Aorta (tissue), 5 donors: ENCODE results near the gene ZNF423. TPM values are rescaled to one million over a fixed set of nuclear protein-coding genes. Genes with fewer than 3 reads are reported as not detected.

ENCODE experiments used
- ATAC-seq: fragments of 200-7000 bp; cut with Tn5 transposase; one replicate; pipeline ENCODE4 v1.9.1; 2022; ENCODE audit warnings: moderate library complexity; ENCODE audit not compliant: low FRiP score
- DNase-seq, 2 donors: peaks; one replicate each; pipeline ENCODE4 v3.0.0-alpha.2; 2020
- H3K27ac ChIP-seq, 2 donors: one replicate each; pipeline ENCODE4 v1.5.1; 2013; ENCODE audit warnings: low read length in 2 of 2, mild to moderate bottlenecking in 2 of 2, moderate library complexity in 2 of 2, control low read depth in 1 of 2, inconsistent platforms in 1 of 2, low read depth in 1 of 2
- H3K27me3 ChIP-seq, 2 donors: one replicate each; pipeline ENCODE4 v1.6.1; 2013; ENCODE audit warnings: control low read depth in 1 of 2, low read length in 1 of 2, mild to moderate bottlenecking in 1 of 2, moderate library complexity in 1 of 2; ENCODE audit not compliant: insufficient read depth in 2 of 2, control insufficient read depth in 1 of 2
- H3K36me3 ChIP-seq, 2 donors: one replicate each; pipeline ENCODE4 v1.6.1; 2013; ENCODE audit warnings: control low read depth in 1 of 2, low read length in 1 of 2, mild to moderate bottlenecking in 1 of 2; ENCODE audit not compliant: insufficient read depth in 2 of 2, control insufficient read depth in 1 of 2
- H3K4me1 ChIP-seq, 2 donors: one replicate each; pipeline ENCODE4 v1.6.1; 2013; ENCODE audit warnings: low read length in 2 of 2, control low read depth in 1 of 2, mild to moderate bottlenecking in 1 of 2, moderate library complexity in 1 of 2; ENCODE audit not compliant: insufficient read depth in 2 of 2, control insufficient read depth in 1 of 2
- H3K4me3 ChIP-seq, 2 donors: one replicate each; pipeline ENCODE4 v1.5.1; 2013; ENCODE audit warnings: low read length in 2 of 2, control low read depth in 1 of 2, mild to moderate bottlenecking in 1 of 2
- H3K9me3 ChIP-seq: one replicate; pipeline ENCODE4 v1.6.1; 2013; ENCODE audit warnings: mild to moderate bottlenecking, low read length; ENCODE audit not compliant: control insufficient read depth
- WGBS, 2 donors: extraction: QIAGEN DNeasy Blood & Tissue Kit; methylation state at CpG; one replicate each; pipeline ENCODE4 v1.1.7; 2013; 5-methylcytosine and 5-hydroxymethylcytosine counted together
- intact Hi-C, 2 donors: fragments of 100-400 bp; cut with DNase I; formaldehyde crosslinking; loops; one replicate each; pipeline versions ENCODE4 v1.14.2 to v1.15.0; 2022
- polyA plus RNA-seq, 2 donors: library from polyadenylated mRNA; stranded (reverse); fragments of 200-250 nt; gene quantifications; one replicate each; pipeline ENCODE4 v1.2.3, GENCODE V29; 2013
- total RNA-seq, 2 donors: library from RNA; stranded (reverse); fragmentation: NEBNext Ultra II Directional; extraction: Animal tissue kit (Norgen Biotek cat#: 25700); gene quantifications; one replicate each; pipeline ENCODE4 v1.2.1, GENCODE V29; 2021
- donor health status: healthy with polysubstance abuse.
- donor health status: Bipolar disorder and iron deficiency.
- donor health status: DM: no; HTN: no; CAD: no.
- donor health status: DM: no; HTN: no; CAD: no.
- donor health status: DM: yes; HTN: yes; CAD: no.

ZNF423 gene
- total and polyA plus RNA-seq, 4 donors: 3.1 to 43.1 (median 10.0) TPM

DNA sequence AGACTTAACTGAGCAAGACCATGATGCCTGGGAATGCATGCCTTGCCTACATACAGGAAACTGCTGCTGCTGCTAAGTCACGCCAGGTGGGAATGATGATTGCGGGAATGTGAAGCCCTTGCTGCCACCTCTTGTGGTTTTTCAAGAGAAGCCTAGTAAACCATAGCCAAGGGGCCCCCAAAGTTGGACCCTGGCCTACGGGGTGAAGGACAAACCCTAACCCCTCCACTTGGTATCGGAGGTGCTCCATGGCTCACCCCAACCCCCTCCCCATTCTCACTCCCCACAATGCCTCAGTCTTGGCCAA lies 233.9 kb downstream of the ZNF423 start:
- H3K36me3 ChIP-seq: no peaks in the 10 kb centered on the region
- WGBS, 2 donors: 98 to 99% methylated on average over 4 of the region's 4 CpGs
- intact Hi-C loops: loop anchor here (10.0 kb wide), 1 partner anchor 233 kb away; the partner anchor contains the start of gene ZNF423 (in 2 of the 2)
- H3K4me1 ChIP-seq: peaks cover 0 to 5% of the 10 kb centered on the region in 2 donors
- ATAC-seq (no peak), DNase-seq (no peak)
- no peak overlapping the region for H3K4me3 ChIP-seq
- no peaks in the 10 kb centered on the region for H3K9me3 ChIP-seq
- H3K27ac ChIP-seq: no peak overlapping the region
- H3K27me3 ChIP-seq: no peaks in the 10 kb centered on the region

DNA sequence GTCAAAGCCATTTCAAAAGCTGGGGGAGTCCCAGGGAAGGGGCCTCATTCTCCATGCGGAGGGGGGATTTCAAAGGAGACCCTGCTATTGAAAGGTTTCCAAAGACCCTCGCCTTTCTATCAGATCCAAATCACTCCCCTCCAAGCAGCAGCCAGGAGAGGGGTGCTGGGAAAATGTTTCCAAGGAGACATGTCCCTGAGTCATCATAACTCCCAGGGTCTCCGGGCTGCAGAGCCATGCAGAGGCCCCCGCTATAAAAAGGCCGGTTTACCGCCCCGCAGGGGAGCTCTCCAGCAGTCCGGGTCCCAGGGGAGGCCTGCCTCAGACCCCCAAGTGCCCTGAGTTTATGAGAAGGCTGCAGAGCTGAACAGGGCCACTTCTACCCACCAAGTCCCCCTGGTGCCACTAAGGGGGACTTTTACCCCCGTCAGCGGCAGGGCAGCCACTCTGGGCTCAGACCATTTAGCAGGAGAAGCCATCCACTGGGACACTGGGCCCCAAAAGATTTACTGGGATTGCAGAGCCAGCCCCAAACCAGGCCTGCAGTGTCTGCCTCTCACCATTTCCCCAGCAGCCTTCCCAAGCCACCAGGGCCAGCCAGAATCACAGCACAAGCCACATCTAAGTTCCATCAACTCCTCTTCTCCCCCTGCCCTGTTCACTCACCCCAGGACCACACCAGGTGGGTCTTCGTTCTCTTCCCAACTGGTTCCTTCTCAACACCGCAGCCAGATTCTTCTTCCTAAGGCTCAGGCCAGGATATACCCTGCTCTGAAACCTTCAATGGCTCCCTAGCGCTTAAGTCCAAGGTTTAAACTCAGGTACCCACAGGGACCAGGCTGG lies 234.4 kb downstream of the ZNF423 start:
- Histone ChIP-seq H3K36me3 (no peaks in the 10 kb centered on the region), H3K27me3 (no peaks in the 10 kb centered on the region), H3K4me1 (peaks cover 0 to 5% of the 10 kb centered on the region in 2 donors), H3K4me3 (no peak overlapping the region), H3K27ac (peak overlapping the region; percentile 68 to 86), H3K9me3 (no peaks in the 10 kb centered on the region)
- intact Hi-C loops: loop anchor here (10.0 kb wide), 1 partner anchor 233 kb away; the partner anchor contains the start of gene ZNF423 (in 2 of the 2)
- ATAC-seq (peak; percentile 24), DNase-seq (peak in 1 of 2 donors; percentile 69)
- WGBS, 2 donors: 69 to 75% methylated on average over 13 of the region's 13 CpGs

DNA sequence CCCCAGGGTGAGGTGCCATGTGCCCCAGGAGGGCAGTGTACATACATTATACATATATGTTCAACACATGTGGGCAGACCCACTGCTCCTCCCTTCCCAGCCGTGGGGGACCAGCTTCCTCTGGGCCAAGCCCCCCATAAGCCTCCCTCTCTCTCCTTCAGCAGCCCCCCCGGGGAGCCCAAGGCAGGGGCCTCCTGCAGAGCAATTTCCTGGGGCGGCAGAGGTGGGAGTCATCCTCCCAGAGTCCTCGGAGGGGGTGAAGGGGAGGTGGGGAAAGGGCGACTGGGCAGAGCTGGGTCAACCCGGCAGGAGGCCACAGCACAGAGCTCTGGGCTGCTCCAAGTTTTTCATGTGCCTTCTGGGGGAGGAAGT lies 235.1 kb downstream of the ZNF423 start:
- no peaks in the 10 kb centered on the region for H3K27me3 ChIP-seq
- WGBS, 2 donors: 18 to 19% methylated on average over 6 of the region's 6 CpGs
- intact Hi-C loops: loop anchor here (10.0 kb wide), 1 partner anchor 234 kb away; the partner anchor contains the start of gene ZNF423 (in 2 of the 2)
- peak overlapping the region; percentile 68 to 86 for H3K27ac ChIP-seq
- H3K36me3 ChIP-seq: no peaks in the 10 kb centered on the region
- H3K9me3 ChIP-seq: no peaks in the 10 kb centered on the region
- peak; percentile 50 for ATAC-seq
- DNase-seq: peak in 1 of 2 donors; percentile 68
- peaks cover 0 to 5% of the 10 kb centered on the region in 2 donors for H3K4me1 ChIP-seq
- H3K4me3 ChIP-seq: no peak overlapping the region

DNA sequence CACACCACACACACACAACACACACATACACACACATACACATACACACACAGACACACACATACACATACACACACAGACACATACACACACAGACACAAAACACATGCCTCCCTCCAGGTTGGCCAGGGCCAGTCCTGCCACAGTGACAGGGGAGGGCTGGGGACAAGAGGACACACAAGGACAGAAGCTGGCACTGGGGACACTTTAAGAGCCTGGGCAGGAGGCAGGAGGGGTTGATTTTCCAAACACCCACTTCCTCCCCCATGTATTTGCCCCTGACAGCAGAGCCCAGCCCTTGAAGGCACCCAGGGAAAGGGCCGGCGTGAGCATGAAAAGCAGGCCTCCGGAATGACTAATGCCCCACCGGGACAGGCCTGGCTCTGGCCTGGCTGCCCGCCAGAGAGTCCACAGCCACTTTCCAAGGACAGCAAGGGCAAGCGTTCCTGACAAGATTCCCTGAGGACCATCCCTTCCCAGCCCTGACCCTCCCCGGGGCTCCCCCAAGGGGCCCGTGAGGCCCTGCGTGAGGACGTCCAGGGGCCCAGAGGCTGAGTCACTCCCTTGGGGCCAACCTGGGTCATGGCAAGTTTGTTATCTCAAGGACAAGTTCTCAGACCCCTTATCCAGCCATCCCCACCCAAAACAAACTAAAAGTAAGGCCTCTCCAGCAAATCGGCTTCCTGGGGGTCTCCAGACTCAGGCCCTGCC lies 235.6 kb downstream of the ZNF423 start:
- Histone ChIP-seq H3K4me3 (no peak overlapping the region), H3K9me3 (no peaks in the 10 kb centered on the region), H3K4me1 (peaks cover 0 to 5% of the 10 kb centered on the region in 2 donors), H3K36me3 (no peaks in the 10 kb centered on the region), H3K27ac (peak overlapping the region; percentile 68 to 86), H3K27me3 (no peaks in the 10 kb centered on the region)
- 2 to 5% methylated on average over 9 to 11 of the region's 11 CpGs for WGBS, 2 donors
- intact Hi-C loops: loop anchor here (10.0 kb wide), 1 partner anchor 234 kb away; the partner anchor contains the start of gene ZNF423 (in 2 of the 2)
- ATAC-seq: peak; percentile 86
- DNase-seq: peak; percentile 91 to 95

DNA sequence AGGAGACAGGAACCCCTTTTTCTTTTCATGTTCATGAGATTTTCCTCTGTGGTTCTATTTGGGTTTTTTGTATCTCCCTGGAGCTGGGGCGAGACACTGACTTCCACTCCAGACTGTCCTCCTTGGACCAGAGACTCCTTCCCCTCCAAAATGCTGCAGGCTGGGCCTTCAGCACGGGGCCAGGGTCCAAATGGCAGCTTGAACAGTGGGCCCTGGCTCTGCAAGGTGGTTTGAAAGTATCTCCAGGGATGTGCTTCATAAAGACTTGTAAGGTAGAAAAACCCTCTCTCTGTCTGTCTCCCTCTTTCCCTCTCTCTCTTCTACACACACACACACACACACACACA lies 236.1 kb downstream of the ZNF423 start:
- Histone ChIP-seq H3K9me3 (no peaks in the 10 kb centered on the region), H3K27me3 (no peaks in the 10 kb centered on the region), H3K4me1 (peaks cover 0 to 5% of the 10 kb centered on the region in 2 donors), H3K36me3 (no peaks in the 10 kb centered on the region), H3K4me3 (no peak overlapping the region), H3K27ac (peak overlapping the region; percentile 1 to 26)
- no peak for ATAC-seq
- peak in 1 of 2 donors; percentile 56 for DNase-seq
- 41 to 53% methylated on average over 2 of the region's 2 CpGs for WGBS, 2 donors
- intact Hi-C loops: loop anchor here (10.0 kb wide), 3 partner anchors 235 to 405 kb away; partner anchors contain the start of genes ZNF423 (in 2 of the 2) and CNEP1R1 (in 1 of the 2)

DNA sequence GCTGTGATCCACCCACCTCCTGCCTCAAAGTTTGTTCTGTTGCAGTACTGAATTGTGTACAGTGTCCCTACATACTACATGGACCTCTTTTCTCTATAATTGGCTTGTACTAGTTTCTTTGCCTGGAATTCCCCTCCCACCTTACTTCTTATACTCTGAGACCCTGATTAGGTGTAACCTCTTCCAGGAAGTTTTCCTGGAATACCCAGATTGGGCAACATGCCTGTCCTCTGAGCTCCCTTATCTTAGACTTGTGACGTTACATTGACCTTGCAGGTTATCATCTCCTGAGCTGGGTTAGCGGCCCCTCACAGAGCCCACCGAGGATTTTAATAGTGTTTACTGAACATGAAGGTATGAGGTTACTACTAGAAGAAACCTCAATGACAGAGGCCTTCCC lies 237.0 kb downstream of the ZNF423 start:
- intact Hi-C loops: loop anchor here in 1 of 2 donors (10.0 kb wide), 2 partner anchors 256 to 406 kb away; partner anchors contain the start of gene CNEP1R1
- H3K27me3 ChIP-seq: no peaks in the 10 kb centered on the region
- H3K27ac ChIP-seq: no peak overlapping the region
- no peak for DNase-seq
- no peaks in the 10 kb centered on the region for H3K9me3 ChIP-seq
- H3K4me3 ChIP-seq: no peak overlapping the region
- WGBS, 2 donors: 89% methylated on average over 3 of the region's 3 CpGs
- peaks cover 0 to 5% of the 10 kb centered on the region in 2 donors for H3K4me1 ChIP-seq
- no peak for ATAC-seq
- no peaks in the 10 kb centered on the region for H3K36me3 ChIP-seq

DNA sequence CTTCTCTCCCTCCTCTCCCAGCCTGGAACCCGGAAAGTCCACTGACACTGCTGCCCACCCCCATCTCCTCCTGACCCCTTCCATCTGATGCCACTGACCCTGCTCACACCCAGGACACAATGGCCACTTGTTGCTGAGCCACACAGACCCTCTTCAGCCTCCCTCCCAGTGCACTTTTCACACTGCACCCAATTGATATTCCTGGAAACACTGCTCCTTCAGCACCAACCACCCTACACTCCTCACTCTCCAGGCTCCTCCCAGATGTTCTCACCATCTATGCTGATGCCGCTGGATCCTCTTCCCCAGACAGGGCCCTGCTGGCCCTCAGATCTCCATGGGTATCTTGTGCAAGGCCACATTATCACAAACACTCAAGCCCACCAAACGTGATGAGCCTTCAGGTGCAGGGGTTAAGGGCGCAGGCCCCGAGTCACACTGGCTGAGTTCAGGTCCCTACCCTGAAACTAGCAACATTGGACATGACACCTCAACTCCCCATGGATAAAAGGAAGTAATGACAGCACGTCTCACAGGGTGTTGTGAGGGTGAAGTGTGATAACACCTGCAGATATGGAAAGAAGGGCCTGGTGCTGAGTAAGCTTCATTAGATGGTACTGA lies 238.1 kb downstream of the ZNF423 start:
- no peak overlapping the region for H3K27ac ChIP-seq
- WGBS, 2 donors: 95 to 98% methylated on average over 6 of the region's 6 CpGs
- H3K4me3 ChIP-seq: no peak overlapping the region
- peak in 1 of 2 donors; percentile 26 for DNase-seq
- no peaks in the 10 kb centered on the region for H3K9me3 ChIP-seq
- H3K36me3 ChIP-seq: no peaks in the 10 kb centered on the region
- H3K27me3 ChIP-seq: no peaks in the 10 kb centered on the region
- ATAC-seq: no peak
- intact Hi-C loops: loop anchor here in 1 of 2 donors (10.0 kb wide), 2 partner anchors 257 to 407 kb away; partner anchors contain the start of gene CNEP1R1
- peaks cover 0 to 5% of the 10 kb centered on the region in 2 donors for H3K4me1 ChIP-seq

DNA sequence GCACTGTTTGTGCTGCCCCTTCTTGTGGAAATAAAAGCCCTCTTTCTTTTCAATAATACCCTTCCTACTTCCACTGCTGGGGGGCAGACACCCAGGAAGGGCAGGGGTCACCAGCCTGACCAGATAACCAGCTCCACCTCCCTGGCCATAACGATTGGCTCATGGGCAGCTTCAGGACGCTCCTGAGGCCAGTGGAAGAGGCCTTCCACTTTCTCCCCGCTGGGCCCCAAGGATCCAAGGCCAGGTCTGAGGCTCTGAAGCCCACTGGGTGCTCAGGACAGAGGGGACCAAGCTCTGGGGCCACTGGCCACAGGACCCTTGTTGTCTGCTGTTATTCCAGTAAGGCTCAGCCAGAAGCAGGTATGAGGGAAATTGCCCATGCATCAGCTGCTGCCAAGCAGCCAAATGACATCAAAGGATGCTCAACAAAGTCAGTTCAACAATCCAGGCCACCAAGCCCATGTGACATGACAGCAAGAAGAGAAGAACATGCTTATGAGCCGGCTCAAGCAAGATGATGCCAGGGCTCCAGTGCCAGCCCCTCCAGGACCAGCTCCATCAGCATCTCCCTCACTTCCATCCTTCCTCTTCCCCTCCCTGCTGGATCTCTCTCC lies 238.8 kb downstream of the ZNF423 start:
- DNase-seq (peak in 1 of 2 donors; percentile 56), ATAC-seq (no peak)
- Histone ChIP-seq H3K4me3 (no peak overlapping the region), H3K9me3 (no peaks in the 10 kb centered on the region), H3K27me3 (no peaks in the 10 kb centered on the region), H3K36me3 (no peaks in the 10 kb centered on the region), H3K4me1 (peaks cover 0 to 5% of the 10 kb centered on the region in 2 donors), H3K27ac (no peak overlapping the region)
- intact Hi-C loops: loop anchor here in 1 of 2 donors (10.0 kb wide), 2 partner anchors 258 to 408 kb away; partner anchors contain the start of gene CNEP1R1
- WGBS, 2 donors: 95% methylated on average over 4 of the region's 4 CpGs
